K562 (cell line): Measurements from ENCODE around the gene RLN2. TPM values are rescaled to one million over a fixed set of nuclear protein-coding genes. Genes with fewer than 3 reads are reported as not detected.

Experiments
- ATAC-seq: fragments of 200-7000 bp; cut with Tn5 transposase; 3 replicates; pipeline ENCODE4 v1.9.1; 2020; ENCODE audit warnings: moderate library complexity
- BruUV-seq: library from RNA; stranded (reverse); fragments of 400-500 nt; replicated peaks from 2 replicates; lab custom pipeline; 2021; lab: Mats Ljungman, UMichigan
- CTCF ChIA-PET: fragments of 300-600 bp; formaldehyde crosslinking; extraction: SDS; loops from one replicate; lab custom pipeline; 2021; ENCODE audit warnings: low intra/inter-chr PET ratio; lab: Yijun Ruan, JAX
- POLR2A ChIA-PET: fragments of 300-600, 350-650 bp; sonication (Branson Sonifier 250); formaldehyde crosslinking; extraction: SDS; loops from one replicate; lab custom pipeline; 2021; ENCODE audit warnings: antibody characterized with exemption, inconsistent platforms; lab: Yijun Ruan, JAX
- DNase-seq, 4 experiments: peaks; one replicate each; pipeline versions ENCODE4 v3.0.0 to v3.0.0-alpha.2; 2011 to 2018; ENCODE audit warnings: low spot score in 3 of 4, mixed read lengths in 3 of 4; ENCODE audit errors: extremely low read depth in 1 of 4
- FAIRE-seq: peaks from 2 replicates; lab custom pipeline; 2011; peaks lifted over from hg19 to GRCh38; lab: Jason Lieb, UNC
- H2AFZ ChIP-seq: 2 replicates; pipeline ENCODE4 v1.6.0; 2011; ENCODE audit warnings: low read depth, low read length, control low read depth, inconsistent platforms
- H3K27ac ChIP-seq: fragments of 200-600 bp; 3 replicates; pipeline ENCODE4 v1.8.0; 2011; ENCODE audit warnings: low read depth, mild to moderate bottlenecking, control low read depth, inconsistent platforms, low read length, moderate library complexity, mixed read lengths; ENCODE audit errors: extremely low read depth
- H3K27me3 ChIP-seq, 2 experiments: fragments of 300-600 bp in 1 of 2; 2 replicates in 1 of 2; 3 replicates in 1 of 2; pipeline versions ENCODE4 v1.6.0 to v1.8.0; 2011; ENCODE audit warnings: inconsistent platforms in 2 of 2, low read length in 2 of 2, mild to moderate bottlenecking in 1 of 2, mixed read lengths in 1 of 2, moderate library complexity in 1 of 2; ENCODE audit not compliant: control insufficient read depth in 2 of 2, insufficient read depth in 2 of 2
- H3K36me3 ChIP-seq: fragments of 300-600 bp; 3 replicates; pipeline ENCODE4 v1.8.0; 2011; ENCODE audit warnings: mild to moderate bottlenecking, low read length, inconsistent platforms; ENCODE audit not compliant: control insufficient read depth, insufficient read depth
- H3K4me1 ChIP-seq, 2 experiments: fragments of 200-600 bp in 1 of 2; replicated peaks in 1 of 2; 2 replicates in 1 of 2; 3 replicates in 1 of 2; pipeline versions ENCODE4 v1.5.1 to v1.8.0; 2011; ENCODE audit warnings: inconsistent platforms in 2 of 2, low read length in 2 of 2, mild to moderate bottlenecking in 1 of 2, mixed read lengths in 1 of 2, moderate library complexity in 1 of 2; ENCODE audit not compliant: control insufficient read depth in 2 of 2, insufficient read depth in 2 of 2
- H3K4me2 ChIP-seq: 2 replicates; pipeline ENCODE4 v1.6.1; 2011; ENCODE audit warnings: low read length, control low read depth, inconsistent platforms, mixed read lengths; ENCODE audit not compliant: insufficient read depth
- H3K4me3 ChIP-seq: fragments of 200-600 bp; sonication (generic), shearing (Covaris generic); 2 replicates; pipeline ENCODE4 v1.5.1; 2016; ENCODE audit warnings: control low read depth, inconsistent platforms
- H3K79me2 ChIP-seq: fragments of 200-600 bp; 3 replicates; pipeline ENCODE4 v1.8.0; 2011; ENCODE audit warnings: low read length, inconsistent platforms; ENCODE audit not compliant: control insufficient read depth, insufficient read depth
- H3K9ac ChIP-seq, 2 experiments: 2 replicates each; pipeline versions ENCODE4 v1.6.0 to v1.6.1; 2011; ENCODE audit warnings: low read depth in 2 of 2, low read length in 2 of 2, control low read depth in 1 of 2, inconsistent platforms in 1 of 2, mild to moderate bottlenecking in 1 of 2, mixed read lengths in 1 of 2; ENCODE audit not compliant: insufficient read depth in 1 of 2
- H3K9me1 ChIP-seq: one replicate; pipeline ENCODE4 v1.6.0; 2011; ENCODE audit warnings: inconsistent platforms, mild to moderate bottlenecking, low read length, moderate library complexity; ENCODE audit not compliant: control insufficient read depth, insufficient read depth
- H3K9me3 ChIP-seq: replicated peaks from 2 replicates; pipeline ENCODE4 v1.5.1; 2011; ENCODE audit warnings: low read depth, low read length, inconsistent platforms; ENCODE audit not compliant: control insufficient read depth, insufficient read depth
- H4K20me1 ChIP-seq: replicated peaks from 2 replicates; pipeline ENCODE4 v1.6.1; 2011; ENCODE audit warnings: low read length, inconsistent platforms, mixed read lengths; ENCODE audit not compliant: control insufficient read depth, insufficient read depth
- CHAMP1 ChIP-seq: fragments of 450-650 bp; IDR thresholded peaks from 2 replicates; pipeline ENCODE4 v1.6.1; 2016; ENCODE audit warnings: mild to moderate bottlenecking
- RNF219 ChIP-seq: fragments of 250-450 bp; sonication (Bioruptor Pico); IDR thresholded peaks from 2 replicates; pipeline ENCODE4 v1.5.0; 2022; ENCODE audit warnings: mild to moderate bottlenecking
- THRAP3 ChIP-seq: fragments of 450-650 bp; IDR thresholded peaks from 2 replicates; pipeline ENCODE4 v1.6.1; 2016; ENCODE audit warnings: mild to moderate bottlenecking, inconsistent platforms, borderline replicate concordance
- WGBS: fragments of 100-300 bp; shearing (Covaris generic); methylation state at CpG from one replicate; pipeline ENCODE4 v1.1.6; 2016; ENCODE audit warnings: low coverage, mixed read lengths; ENCODE audit not compliant: insufficient coverage; ENCODE audit errors: missing lambda C conversion rate; 5-methylcytosine and 5-hydroxymethylcytosine counted together
- in situ Hi-C: fragments of 300-500 bp; cut with MboI; formaldehyde crosslinking; loops from 4 replicates; pipeline ENCODE4 v1.15.0; 2018; ENCODE audit warnings: inconsistent platforms, mixed read lengths
- intact Hi-C: fragments of 100-400 bp; cut with micrococcal nuclease; formaldehyde crosslinking; loops from 2 replicates; pipeline ENCODE4 v1.14.2; 2022
- polyA plus RNA-seq, 8 experiments: library from polyadenylated mRNA; depleted of rRNA in 4 of 8; stranded (reverse) in 5 of 8; unstranded in 3 of 8; fragments of >200 nt; fragmentation: Nextera tagmentation in 2 of 8; fragmentation: Illumina TruSeq in 1 of 8; extraction: Ambion mirVana in 2 of 8; extraction: Trizol in 1 of 8; gene quantifications; 2 replicates each; pipeline versions ENCODE4 v1.2.1 to v1.2.3, GENCODE V29; 2011 to 2014; ENCODE audit warnings: inconsistent platforms in 1 of 8, missing spikeins in 1 of 8
- total RNA-seq, 7 experiments: library from RNA; depleted of rRNA in 6 of 7; stranded (reverse); fragments of >200 nt in 6 of 7; fragmentation: Illumina TruSeq in 2 of 7; extraction: Trizol in 2 of 7; gene quantifications; 2 replicates each; pipeline versions ENCODE4 v1.2.1 to v1.2.3, GENCODE V29; 2011 to 2021; ENCODE audit warnings: low replicate concordance in 1 of 7

The RLN2 gene
- total and polyA plus RNA-seq, 9 of the 15 experiments (the other 6 are each of a cell fraction or from before 2014, with no cell fraction given) = 0.08 to 0.17 TPM; not detected in 7

- no peaks in the 10 kb centered on the region for H4K20me1 ChIP-seq
- no peak for TF ChIP-seq CHAMP1
- no peak for TF ChIP-seq THRAP3
- TF ChIP-seq RNF219 (CRISPR knock-in tag) = no peak
- H3K4me2 ChIP-seq = no peak overlapping the region
- no peak for ATAC-seq
- WGBS = 4% methylated on average over 2 of the region's 2 CpGs
- no peaks in the 10 kb centered on the region for H3K9me3 ChIP-seq
- no peak overlapping the region for H3K9ac ChIP-seq
- no TSS peak for BruUV-seq
- no peaks in the 10 kb centered on the region for H3K27me3 ChIP-seq
- H3K27ac ChIP-seq = no peak overlapping the region
- H3K4me3 ChIP-seq = no peak overlapping the region
- H3K4me1 ChIP-seq = no peaks in the 10 kb centered on the region
- H2AFZ ChIP-seq = no peak overlapping the region
- no peaks in the 10 kb centered on the region for H3K9me1 ChIP-seq
- in situ Hi-C loops (no loop called here), intact Hi-C loops (no loop called here)
- CTCF ChIA-PET = no interaction called here
- POLR2A ChIA-PET = no interaction called here
- H3K36me3 ChIP-seq = no peaks in the 10 kb centered on the region
- no peak for FAIRE-seq
- no peak for DNase-seq
- no peaks in the 10 kb centered on the region for H3K79me2 ChIP-seq
Observed at GRCh38 chr9:5274770-5275169, 29.7 kb downstream of the RLN2 start.
